ENCODE data around the gene ZNF174. TPM values are rescaled to one million over a fixed set of nuclear protein-coding genes. Genes with fewer than 3 reads are reported as not detected.

The ZNF174 gene
- total RNA-seq, 2 experiments from 2014 or later, result 10.4 to 12.3 TPM

- ATAC-seq, result no peak
- no peak for DNase-seq
- peaks cover 86% of the 10 kb centered on the region for H3K36me3 Mint-ChIP-seq (ENCODE audit: low read depth)
- H3K4me3 Mint-ChIP-seq, result no peak overlapping the region
- no peak overlapping the region for H3K27ac Mint-ChIP-seq
- H3K4me1 Mint-ChIP-seq (ENCODE audit: low read depth), result no peaks in the 10 kb centered on the region
- ChIA-PET POLR2A (no interaction called here), CTCF (no interaction called here)
- H3K27me3 Mint-ChIP-seq (ENCODE audit: low read depth), result no peaks in the 10 kb centered on the region
- peaks cover 40% of the 10 kb centered on the region for H3K9me3 Mint-ChIP-seq (ENCODE audit: insufficient read depth)
These were observed 12.7 kb upstream of the ZNF174 start for GRCh38 chr16:3388325-3388724.

- Mint-ChIP-seq H3K27me3 (ENCODE audit: low read depth) (no peaks in the 10 kb centered on the region), H3K4me3 (no peak overlapping the region), H3K9me3 (ENCODE audit: insufficient read depth) (peaks cover 40% of the 10 kb centered on the region), H3K4me1 (ENCODE audit: low read depth) (peaks cover 6% of the 10 kb centered on the region), H3K27ac (no peak overlapping the region), H3K36me3 (ENCODE audit: low read depth) (peaks cover 86% of the 10 kb centered on the region)
- ATAC-seq (no peak), DNase-seq (no peak)
- CTCF ChIA-PET, result no interaction called here
- POLR2A ChIA-PET, result no interaction called here
These were observed 11.2 kb upstream of the ZNF174 start for GRCh38 chr16:3389663-3390338.

- no peak for DNase-seq
- CTCF ChIA-PET, result interaction anchor here (0.7 to 2.0 kb wide), 6 partner anchors 43 to 135 kb away, joined by 3 to 6 read pairs (median 3); partner anchors contain the start of genes CLUAP1, NAA60, TIGD7 and ZNF597
- Mint-ChIP-seq H3K4me3 (peak overlapping the region; percentile 88), H3K27ac (peak overlapping the region; percentile 87), H3K36me3 (ENCODE audit: low read depth) (peaks cover 75% of the 10 kb centered on the region), H3K27me3 (ENCODE audit: low read depth) (no peaks in the 10 kb centered on the region), H3K9me3 (ENCODE audit: insufficient read depth) (peaks cover 36% of the 10 kb centered on the region), H3K4me1 (ENCODE audit: low read depth) (peaks cover 36% of the 10 kb centered on the region)
- no peak for ATAC-seq
- POLR2A ChIA-PET, result interaction anchor here (0.6 to 3.1 kb wide), 20 partner anchors 8 to 242 kb away, joined by 3 to 26 read pairs (median 4); partner anchors contain the start of genes NAA60, ZNF263 and ZNF597
These were observed 603 bp upstream of the ZNF174 start for GRCh38 chr16:3400446-3400778.

GRCh38 chr16:3401719-3402397 is 843 bp downstream of the ZNF174 start:
- POLR2A ChIA-PET, result interaction anchor here (0.6 to 3.1 kb wide), 20 partner anchors 8 to 715 kb away, joined by 3 to 26 read pairs (median 4); partner anchors contain the start of genes NAA60, ZNF263 and ZNF597
- peaks cover 36% of the 10 kb centered on the region for H3K4me1 Mint-ChIP-seq (ENCODE audit: low read depth)
- H3K9me3 Mint-ChIP-seq (ENCODE audit: insufficient read depth), result peaks cover 42% of the 10 kb centered on the region
- peak overlapping the region; percentile 88 for H3K4me3 Mint-ChIP-seq
- no peaks in the 10 kb centered on the region for H3K27me3 Mint-ChIP-seq (ENCODE audit: low read depth)
- peak overlapping the region; percentile 89 for H3K27ac Mint-ChIP-seq
- ATAC-seq, result no peak
- no peak for DNase-seq
- CTCF ChIA-PET, result interaction anchor here (0.9 to 2.0 kb wide), 9 partner anchors 25 to 137 kb away, joined by 3 to 6 read pairs (median 4); partner anchors contain the start of genes NAA60, TIGD7, ZNF597 and ZNF75A
- H3K36me3 Mint-ChIP-seq (ENCODE audit: low read depth), result peaks cover 74% of the 10 kb centered on the region

GRCh38 chr16:3408561-3409197 is 7.7 kb downstream of the ZNF174 start:
- ATAC-seq (no peak), DNase-seq (no peak)
- peaks cover 60% of the 10 kb centered on the region for H3K9me3 Mint-ChIP-seq (ENCODE audit: insufficient read depth)
- no peaks in the 10 kb centered on the region for H3K27me3 Mint-ChIP-seq (ENCODE audit: low read depth)
- H3K4me3 Mint-ChIP-seq, result no peak overlapping the region
- H3K4me1 Mint-ChIP-seq (ENCODE audit: low read depth), result peaks cover 5% of the 10 kb centered on the region
- POLR2A ChIA-PET, result no interaction called here
- H3K27ac Mint-ChIP-seq, result no peak overlapping the region
- CTCF ChIA-PET, result interaction anchor here (0.7 kb wide), 1 partner anchor 14 kb away, joined by 5 read pairs; no protein-coding TSS in a partner anchor
- peaks cover 67% of the 10 kb centered on the region for H3K36me3 Mint-ChIP-seq (ENCODE audit: low read depth)

- Mint-ChIP-seq H3K4me3 (no peak overlapping the region), H3K9me3 (ENCODE audit: insufficient read depth) (peaks cover 22% of the 10 kb centered on the region), H3K27me3 (ENCODE audit: low read depth) (no peaks in the 10 kb centered on the region), H3K4me1 (ENCODE audit: low read depth) (no peaks in the 10 kb centered on the region), H3K27ac (no peak overlapping the region), H3K36me3 (ENCODE audit: low read depth) (peaks cover 23% of the 10 kb centered on the region)
- no peak for DNase-seq
- no peak for ATAC-seq
- CTCF ChIA-PET, result no interaction called here
- POLR2A ChIA-PET, result interaction anchor here (0.6 kb wide), 1 partner anchor 188 kb away, joined by 3 read pairs; no protein-coding TSS in a partner anchor
These were observed 12.8 kb downstream of the ZNF174 start for GRCh38 chr16:3413730-3414379.

GRCh38 chr16:3431779-3432219 is 30.8 kb downstream of the ZNF174 start:
- Mint-ChIP-seq H3K4me1 (ENCODE audit: low read depth) (peaks cover 21% of the 10 kb centered on the region), H3K4me3 (peak overlapping the region; percentile 52), H3K9me3 (ENCODE audit: insufficient read depth) (peaks cover 16% of the 10 kb centered on the region), H3K36me3 (ENCODE audit: low read depth) (peaks cover 46% of the 10 kb centered on the region), H3K27ac (peak overlapping the region; percentile 84), H3K27me3 (ENCODE audit: low read depth) (peaks cover 2% of the 10 kb centered on the region)
- POLR2A ChIA-PET, result interaction anchor here (1.1 to 1.6 kb wide), 2 partner anchors 26 to 31 kb away, joined by 4 to 5 read pairs; partner anchors contain the start of genes ZNF174 and ZSCAN32
- CTCF ChIA-PET, result interaction anchor here (0.8 to 1.1 kb wide), 2 partner anchors 13 to 22 kb away, joined by 3 to 4 read pairs; no protein-coding TSS in a partner anchor
- peak; percentile 70 for ATAC-seq
- DNase-seq, result peak; percentile 72

GRCh38 chr16:3434373-3434772 is 33.4 kb downstream of the ZNF174 start:
- Mint-ChIP-seq H3K27ac (no peak overlapping the region), H3K9me3 (ENCODE audit: insufficient read depth) (peaks cover 21% of the 10 kb centered on the region), H3K36me3 (ENCODE audit: low read depth) (peaks cover 67% of the 10 kb centered on the region), H3K27me3 (ENCODE audit: low read depth) (peaks cover 2% of the 10 kb centered on the region), H3K4me3 (no peak overlapping the region), H3K4me1 (ENCODE audit: low read depth) (peaks cover 22% of the 10 kb centered on the region)
- ChIA-PET CTCF (no interaction called here), POLR2A (no interaction called here)
- DNase-seq (no peak), ATAC-seq (no peak)

- peaks cover 2% of the 10 kb centered on the region for H3K27me3 Mint-ChIP-seq (ENCODE audit: low read depth)
- ChIA-PET CTCF (no interaction called here), POLR2A (no interaction called here)
- H3K27ac Mint-ChIP-seq, result no peak overlapping the region
- H3K36me3 Mint-ChIP-seq (ENCODE audit: low read depth), result peaks cover 61% of the 10 kb centered on the region
- peaks cover 19% of the 10 kb centered on the region for H3K9me3 Mint-ChIP-seq (ENCODE audit: insufficient read depth)
- H3K4me1 Mint-ChIP-seq (ENCODE audit: low read depth), result peaks cover 18% of the 10 kb centered on the region
- H3K4me3 Mint-ChIP-seq, result no peak overlapping the region
- no peak for ATAC-seq
- DNase-seq, result no peak
These were observed 38.6 kb downstream of the ZNF174 start for GRCh38 chr16:3439637-3440036.

GRCh38 chr16:3443108-3444031 is 42.4 kb downstream of the ZNF174 start, which contains the start of the genes NAA60 and ZNF597:
Gene NAA60 (plus strand): TSS chr16:3443680. CDS start chr16:3476228, 32,548 bp downstream.
Gene ZNF597 (minus strand): TSS chr16:3443504. CDS start chr16:3443153, 351 bp downstream.
- Mint-ChIP-seq H3K9me3 (ENCODE audit: insufficient read depth) (peaks cover 14% of the 10 kb centered on the region), H3K27me3 (ENCODE audit: low read depth) (no peaks in the 10 kb centered on the region), H3K4me3 (peak within 1 kb of the TSS; percentile 95), H3K27ac (peak within 1 kb of the TSS; percentile 96), H3K36me3 (ENCODE audit: low read depth) (peaks cover 54% of the 10 kb centered on the region), H3K4me1 (ENCODE audit: low read depth) (peaks cover 22% of the 10 kb centered on the region)
- DNase-seq, result peak; percentile 87
- ATAC-seq, result peak; percentile 94
- CTCF ChIA-PET, result interaction anchor here (0.6 to 1.8 kb wide), 10 partner anchors 11 to 294 kb away, joined by 3 to 8 read pairs (median 4); partner anchors contain the start of genes ZNF174 and ZSCAN32
- POLR2A ChIA-PET, result interaction anchor here (0.7 to 2.4 kb wide), 9 partner anchors 10 to 234 kb away, joined by 3 to 26 read pairs (median 5); partner anchors contain the start of genes CLUAP1, ZNF174, ZNF263 and ZSCAN32
